K562 (cell line): ENCODE measurements around the gene ZRANB1. TPM values are rescaled to one million over a fixed set of nuclear protein-coding genes. Genes with fewer than 3 reads are reported as not detected.

ENCODE experiments used
- CHCHD3 ChIP-seq: fragments of 250-450 bp; sonication (Bioruptor Pico); IDR thresholded peaks from 2 replicates; pipeline ENCODE4 v2.1.2; 2022; ENCODE audit warnings: mild to moderate bottlenecking
- ELF4 ChIP-seq: fragments of 450-650 bp; formaldehyde crosslinking; IDR thresholded peaks from 2 replicates; pipeline ENCODE4 v1.4.0; 2022; ENCODE audit warnings: missing genetic modification characterization
- ESRRA ChIP-seq: fragments of 450-650 bp; IDR thresholded peaks from 2 replicates; pipeline ENCODE4 v1.6.1; 2014; ENCODE audit warnings: low read depth, mild to moderate bottlenecking, moderate library complexity, borderline replicate concordance
- FOS ChIP-seq: IDR thresholded peaks from 3 replicates; pipeline ENCODE4 v1.6.1; 2011; ENCODE audit not compliant: insufficient read length; ENCODE audit errors: extremely low read depth
- HCFC1 ChIP-seq: IDR thresholded peaks from 2 replicates; pipeline ENCODE4 v1.6.1; 2012; ENCODE audit warnings: low read depth, low read length, improper control_type of control experiment
- HEY1 ChIP-seq: fragments of 250-450 bp; sonication (Bioruptor Pico); IDR thresholded peaks from 2 replicates; pipeline ENCODE4 v1.5.0; 2020; ENCODE audit warnings: mild to moderate bottlenecking, moderate library complexity, borderline replicate concordance
- HMGN3 ChIP-seq: IDR thresholded peaks from 2 replicates; pipeline ENCODE4 v1.6.1; 2011; ENCODE audit warnings: borderline replicate concordance, low read depth, mild to moderate bottlenecking, mixed read lengths, low read length; ENCODE audit not compliant: insufficient read length; ENCODE audit errors: extremely low read depth
- MYC ChIP-seq, 2 experiments: fragments of 250-450 bp in 1 of 2; sonication (Bioruptor Pico) in 1 of 2; IDR thresholded peaks; 2 replicates each; pipeline versions ENCODE4 v1.5.1 to v1.6.1; 2012 to 2021; ENCODE audit warnings: low read depth in 2 of 2, borderline replicate concordance in 1 of 2, improper control_type of control experiment in 1 of 2, low read length in 1 of 2, mild to moderate bottlenecking in 1 of 2, moderate library complexity in 1 of 2
- NRF1 ChIP-seq, 2 experiments: fragments of 450-650 bp; IDR thresholded peaks in 1 of 2; conservative IDR thresholded peaks in 1 of 2; 2 replicates each; pipeline ENCODE4 v1.6.1; 2014; ENCODE audit warnings: mild to moderate bottlenecking in 2 of 2
- POLR2A ChIP-seq: fragments of 450-650 bp; conservative IDR thresholded peaks from 2 replicates; pipeline ENCODE4 v1.6.1; 2016
- POLR2B ChIP-seq: fragments of 450-650 bp; IDR thresholded peaks from 2 replicates; pipeline ENCODE4 v1.6.1; 2018; ENCODE audit warnings: low read depth; ENCODE audit not compliant: partially characterized antibody
- RBFOX2 ChIP-seq: fragments of 200-400 bp; formaldehyde crosslinking; IDR thresholded peaks from 2 replicates; pipeline ENCODE4 v1.6.1; 2017; ENCODE audit warnings: low read depth, mild to moderate bottlenecking, low read length, moderate library complexity
- RBM22 ChIP-seq: fragments of 200-400 bp; formaldehyde crosslinking; IDR thresholded peaks from 2 replicates; pipeline ENCODE4 v1.6.1; 2018; ENCODE audit warnings: low read length, low read depth; ENCODE audit not compliant: poor library complexity, severe bottlenecking
- SIN3B ChIP-seq: fragments of 450-650 bp; IDR thresholded peaks from 2 replicates; pipeline ENCODE4 v1.6.1; 2017; ENCODE audit warnings: low read depth, mild to moderate bottlenecking, moderate library complexity
- SMAD2 ChIP-seq: fragments of 150-350 bp; IDR thresholded peaks from 2 replicates; pipeline ENCODE4 v1.6.1; 2014; ENCODE audit warnings: low read depth, mild to moderate bottlenecking, low read length
- TAF9B ChIP-seq: fragments of 450-650 bp; IDR thresholded peaks from 2 replicates; pipeline ENCODE4 v1.6.1; 2018; ENCODE audit warnings: mild to moderate bottlenecking; ENCODE audit not compliant: partially characterized antibody
- TBP ChIP-seq: optimal IDR thresholded peaks from 2 replicates; pipeline ENCODE3; 2011; ENCODE audit warnings: low read depth, low read length, improper control_type of control experiment
- TCF7 ChIP-seq: sonication (generic); IDR thresholded peaks from 2 replicates; pipeline ENCODE4 v1.6.1; 2016; ENCODE audit warnings: antibody characterized with exemption, borderline replicate concordance
- TEAD1 ChIP-seq, 2 experiments: fragments of 450-650 bp in 1 of 2; sonication (generic) in 1 of 2; formaldehyde crosslinking; IDR thresholded peaks; 2 replicates each; pipeline versions ENCODE4 v1.4.0 to v1.8.0; 2020 to 2022; ENCODE audit warnings: mild to moderate bottlenecking in 2 of 2, missing genetic modification reagents in 1 of 2
- TSHZ1 ChIP-seq: fragments of 250-450 bp; sonication (Bioruptor Pico); IDR thresholded peaks from 2 replicates; pipeline ENCODE4 v1.4.0; 2020; ENCODE audit warnings: mild to moderate bottlenecking, moderate library complexity
- ZBTB7A ChIP-seq: IDR thresholded peaks from 2 replicates; pipeline ENCODE4 v1.6.1; 2011; ENCODE audit warnings: low read depth, mild to moderate bottlenecking, low read length, moderate library complexity, borderline replicate concordance; ENCODE audit not compliant: control insufficient read depth
- ZNF12 ChIP-seq: sonication (generic); formaldehyde crosslinking; IDR thresholded peaks from 2 replicates; pipeline ENCODE4 v1.4.0; 2020; ENCODE audit warnings: mild to moderate bottlenecking, missing genetic modification reagents
- ZNF766 ChIP-seq: fragments of 200-800 bp; sonication (Bioruptor generic); conservative IDR thresholded peaks from 2 replicates; pipeline ENCODE4 v1.6.1; 2016; ENCODE audit warnings: missing genetic modification characterization, missing compliant biosample characterization
- polyA plus RNA-seq, 8 experiments: library from polyadenylated mRNA; depleted of rRNA in 4 of 8; stranded (reverse) in 5 of 8; unstranded in 3 of 8; fragments of >200 nt; fragmentation: Nextera tagmentation in 2 of 8; fragmentation: Illumina TruSeq in 1 of 8; extraction: Ambion mirVana in 2 of 8; extraction: Trizol in 1 of 8; gene quantifications; 2 replicates each; pipeline versions ENCODE4 v1.2.1 to v1.2.3, GENCODE V29; 2011 to 2014; ENCODE audit warnings: inconsistent platforms in 1 of 8, missing spikeins in 1 of 8
- total RNA-seq, 7 experiments: library from RNA; depleted of rRNA in 6 of 7; stranded (reverse); fragments of >200 nt in 6 of 7; fragmentation: Illumina TruSeq in 2 of 7; extraction: Trizol in 2 of 7; gene quantifications; 2 replicates each; pipeline versions ENCODE4 v1.2.1 to v1.2.3, GENCODE V29; 2011 to 2021; ENCODE audit warnings: low replicate concordance in 1 of 7
- TF ChIP-seq, protein P1 (sequence below): sonication (generic); formaldehyde crosslinking; IDR thresholded peaks from 2 replicates; pipeline ENCODE4 v1.9.0; 2022; ENCODE audit warnings: mild to moderate bottlenecking, missing genetic modification reagents

ZRANB1 gene
- total and polyA plus RNA-seq, 9 of the 15 experiments (the other 6 are each of a cell fraction or from before 2014, with no cell fraction given) = 0.07 to 1.1 (median 0.64) TPM

- TF ChIP-seq ZBTB7A (peak; percentile 89), FOS (peak; percentile 80), HEY1 (CRISPR knock-in tag) (no peak), MYC (IDR thresholded peaks at IDR 0.05; ENCODE audit: low read depth, low read length) (peak; percentile 75), MYC (CRISPR knock-in tag; IDR thresholded peaks at IDR 0.05; ENCODE audit: borderline replicate concordance, low read depth) (no peak), ELF4 (CRISPR knock-in tag) (no peak), POLR2B (peak; percentile 81), HCFC1 (peak; percentile 67), NRF1 (conservative IDR thresholded peaks at IDR 0.05 in 1 of 2, IDR thresholded peaks at IDR 0.05 in 1 of 2) (peak; percentile 71 to 76), CHCHD3 (0 out of 2 replicates have a peak, but pooled peaks have one; percentile 66), TCF7 (no peak), HMGN3 (peak; percentile 82), SMAD2 (no peak), TSHZ1 (no peak), RBFOX2 (peak; percentile 95), POLR2A (peak; percentile 88), TAF9B (peak; percentile 31), ZNF766 (peak; percentile 99), ESRRA (peak; percentile 48; the same call in 1 of the 2 replicates), SIN3B (peak; percentile 75), TBP (peak; percentile 90), TEAD1 (CRISPR knock-in tag; IDR thresholded peaks at IDR 0.05) (0 out of 4 replicates have a peak, but pooled peaks of 1 of the 2 experiments have one; percentile 44), RBM22 (peak; percentile 72), ZNF12 (0 out of 2 replicates have a peak, but pooled peaks have one; percentile 19)
- TF ChIP-seq, protein P1, sequence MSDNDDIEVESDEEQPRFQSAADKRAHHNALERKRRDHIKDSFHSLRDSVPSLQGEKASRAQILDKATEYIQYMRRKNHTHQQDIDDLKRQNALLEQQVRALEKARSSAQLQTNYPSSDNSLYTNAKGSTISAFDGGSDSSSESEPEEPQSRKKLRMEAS (CRISPR knock-in tag) = peak; percentile 63; the same call in 1 of the 2 replicates
These were observed 25.1 kb upstream of the ZRANB1 start (continued) for GRCh38 chr10:124916585-124917427.
